GM18870 (cell line): ENCODE data around the gene TNKS1BP1.
A peak's percentile ranks its signal among the peaks of the same experiment; 100 is the strongest.

Experiments used
- ATAC-seq: cut with Tn5 transposase; IDR thresholded peaks from one replicate; pipeline ENCODE4 v1.9.1; 2021; ENCODE audit warnings: moderate library complexity; ENCODE audit not compliant: unreplicated experiment

Gene TNKS1BP1

GRCh38 chr11:57335023-57335342 lies 10.2 kb upstream of the TNKS1BP1 start:
- ATAC-seq: no peak

- ATAC-seq: no peak
Measured at GRCh38 chr11:57332694-57333440, 8.1 kb upstream of the TNKS1BP1 start.

GRCh38 chr11:57331720-57332119 lies 7.0 kb upstream of the TNKS1BP1 start:
- no peak for ATAC-seq

- ATAC-seq: no peak
Measured at GRCh38 chr11:57330029-57330428, 5.3 kb upstream of the TNKS1BP1 start.

- ATAC-seq: no peak
Measured at GRCh38 chr11:57327721-57328120, 3.0 kb upstream of the TNKS1BP1 start.

- peak; percentile 6 for ATAC-seq
Measured at GRCh38 chr11:57325735-57326048, 940 bp upstream of the TNKS1BP1 start.

GRCh38 chr11:57324154-57324885 lies 432 bp downstream of the TNKS1BP1 start:
- ATAC-seq: no peak

- no peak for ATAC-seq
Measured at GRCh38 chr11:57323855-57324153, 948 bp downstream of the TNKS1BP1 start.

GRCh38 chr11:57323167-57323854 lies 1.4 kb downstream of the TNKS1BP1 start:
- ATAC-seq: no peak

GRCh38 chr11:57322256-57323166 lies 2.2 kb downstream of the TNKS1BP1 start:
- no peak for ATAC-seq

- ATAC-seq: no peak
Measured at GRCh38 chr11:57321388-57322255, 3.1 kb downstream of the TNKS1BP1 start.

- no peak for ATAC-seq
Measured at GRCh38 chr11:57320719-57321387, 3.9 kb downstream of the TNKS1BP1 start.

- no peak for ATAC-seq
Measured at GRCh38 chr11:57320067-57320718, 4.6 kb downstream of the TNKS1BP1 start.

- no peak for ATAC-seq
Measured at GRCh38 chr11:57318178-57318577, 6.6 kb downstream of the TNKS1BP1 start.

- ATAC-seq: no peak
Measured at GRCh38 chr11:57316017-57316416, 8.7 kb downstream of the TNKS1BP1 start.

GRCh38 chr11:57315491-57315890 lies 9.3 kb downstream of the TNKS1BP1 start:
- no peak for ATAC-seq

- ATAC-seq: no peak
Measured at GRCh38 chr11:57314221-57314973, 10.4 kb downstream of the TNKS1BP1 start.

- no peak for ATAC-seq
Measured at GRCh38 chr11:57313788-57314135, 11.0 kb downstream of the TNKS1BP1 start.
